Astrocyte of the spinal cord (primary cell): ENCODE results near the gene TNFSF4.
A peak's percentile ranks its signal among the peaks of the same experiment; 100 is the strongest.

Experiments used
- DNase-seq: peaks from one replicate; pipeline ENCODE4 v3.0.0; 2011; ENCODE audit warnings: low read depth, low spot score
- H3K4me3 ChIP-seq: 2 replicates; pipeline ENCODE4 v1.5.1; 2011; ENCODE audit warnings: low read depth, mild to moderate bottlenecking, low read length, moderate library complexity
- CTCF ChIP-seq: IDR thresholded peaks from 2 replicates; pipeline ENCODE4 v1.5.1; 2012; ENCODE audit warnings: low read depth, mild to moderate bottlenecking, low read length, inconsistent platforms
- in situ Hi-C: cut with HindIII; loops from 2 replicates; pipeline ENCODE4 v1.10.0; 2017; ENCODE audit warnings: low sequenced_read_pairs

TNFSF4 gene

GRCh38 chr1:173187671-173188237 is 19.4 kb downstream of the TNFSF4 start:
- no peak for DNase-seq
- in situ Hi-C loops, result no loop called here

DNA sequence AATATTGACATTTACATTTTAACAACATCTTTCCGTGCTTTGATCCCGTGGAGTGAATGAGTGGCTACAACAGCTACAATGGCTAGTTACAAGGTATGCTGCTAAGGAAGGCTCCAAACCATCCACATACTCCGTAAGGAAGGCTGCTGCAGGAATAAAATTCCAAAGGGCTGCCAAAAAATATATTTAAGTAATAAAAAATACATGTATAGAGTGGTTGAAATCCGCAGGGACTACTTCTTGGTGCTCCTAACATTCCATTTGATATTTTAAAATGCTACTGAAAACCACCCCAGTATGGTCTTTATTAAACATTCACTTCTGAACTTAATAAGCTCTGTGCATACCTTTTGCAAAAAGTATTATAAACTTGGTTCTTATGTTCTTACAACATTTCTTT is 25.3 kb downstream of the TNFSF4 start:
- no peak overlapping the region for H3K4me3 ChIP-seq
- in situ Hi-C loops, result no loop called here
- no peak for TF ChIP-seq CTCF
- DNase-seq, result no peak

More at GRCh38 chr1:173187671-173188237, 19.4 kb downstream of the TNFSF4 start:
- no peak overlapping the region for H3K4me3 ChIP-seq
- TF ChIP-seq CTCF, result no peak

- DNase-seq, result no peak
- no peak for TF ChIP-seq CTCF
- in situ Hi-C loops, result no loop called here
- H3K4me3 ChIP-seq, result no peak overlapping the region
Observed at GRCh38 chr1:173176246-173176645, 30.9 kb downstream of the TNFSF4 start.

DNA sequence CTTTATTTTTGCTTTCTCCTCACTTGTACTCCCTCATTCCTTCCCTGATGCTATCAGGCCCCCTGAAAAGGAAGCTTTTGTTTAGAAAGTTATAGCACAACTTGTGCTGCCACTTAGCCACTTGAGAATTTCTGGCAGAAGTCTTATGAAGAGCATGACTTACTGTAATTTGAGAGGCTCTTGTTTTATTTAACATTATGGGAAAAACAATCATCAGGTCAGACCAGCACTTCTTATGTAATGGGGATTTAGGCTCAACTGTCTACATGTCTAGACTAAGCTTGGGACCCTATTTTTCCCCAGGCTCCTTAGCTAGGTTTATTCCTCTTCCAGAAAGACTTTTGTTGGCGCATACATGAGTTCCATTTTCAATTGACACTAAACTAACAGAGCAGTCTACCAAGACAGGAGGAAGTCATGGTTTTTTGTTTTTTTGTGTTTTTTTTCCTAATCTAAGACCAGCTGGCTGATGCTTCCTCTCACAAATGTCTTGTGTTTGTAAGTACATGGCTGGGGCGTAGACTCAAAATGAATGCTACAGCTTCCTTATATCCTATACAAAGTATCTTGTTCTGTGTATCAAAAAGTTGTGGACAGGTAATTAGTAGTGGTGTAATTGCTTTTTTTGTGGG is 31.5 kb downstream of the TNFSF4 start:
- in situ Hi-C loops, result no loop called here
- no peak for TF ChIP-seq CTCF
- peak; percentile 56 for DNase-seq
- no peak overlapping the region for H3K4me3 ChIP-seq

DNA sequence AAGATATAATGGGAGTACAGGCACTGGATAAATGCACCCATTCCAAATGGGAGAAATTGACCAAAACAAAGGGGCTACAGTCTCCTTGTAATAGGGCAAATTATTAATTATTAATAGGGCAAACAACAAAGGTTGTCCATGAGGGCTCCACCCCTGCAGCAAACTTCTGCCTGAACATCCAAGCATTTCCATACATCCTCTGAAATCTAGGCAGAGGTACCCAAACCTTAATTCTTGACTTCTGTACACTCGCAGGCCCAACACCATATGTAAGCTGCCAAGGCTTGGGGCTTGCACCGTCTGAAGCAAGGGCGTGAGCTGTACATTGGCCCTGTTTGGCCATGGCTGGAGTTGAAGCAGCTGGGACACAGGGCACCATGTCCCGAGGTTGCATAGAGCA is 33.7 kb downstream of the TNFSF4 start:
- in situ Hi-C loops, result no loop called here
- no peak overlapping the region for H3K4me3 ChIP-seq
- no peak for TF ChIP-seq CTCF
- no peak for DNase-seq

DNA sequence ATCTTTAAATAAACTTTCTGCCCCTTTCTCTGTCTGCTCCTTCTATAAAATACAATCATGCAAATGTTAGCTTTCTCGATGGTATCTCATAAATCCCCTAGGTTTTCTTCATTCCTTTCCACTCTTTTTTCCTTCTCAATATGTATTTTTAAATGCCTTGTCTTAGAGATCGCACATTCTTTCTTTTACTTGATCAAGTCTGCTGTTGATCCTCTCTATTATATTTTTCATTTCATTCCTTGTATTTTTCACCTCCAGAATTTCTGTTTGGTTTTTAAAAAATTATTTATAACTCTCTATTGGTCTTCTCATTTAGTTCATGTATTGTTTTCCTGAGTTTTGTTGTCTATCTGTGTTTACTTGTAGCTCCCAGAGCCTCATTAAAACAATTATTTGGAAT is 36.0 kb downstream of the TNFSF4 start:
- no peak for DNase-seq
- in situ Hi-C loops, result no loop called here
- TF ChIP-seq CTCF, result no peak
- H3K4me3 ChIP-seq, result no peak overlapping the region
